Activated CD4-positive, alpha-beta T cell treated with anti-CD3 and anti-CD28 coated beads for 24 hours (primary cell): ENCODE measurements around the gene BORCS6.

ENCODE experiments used
- DNase-seq, 2 donors: peaks; one replicate each; pipeline ENCODE4 v3.0.0-alpha.2; 2020; ENCODE audit warnings: low read depth in 2 of 2

BORCS6 gene

DNA sequence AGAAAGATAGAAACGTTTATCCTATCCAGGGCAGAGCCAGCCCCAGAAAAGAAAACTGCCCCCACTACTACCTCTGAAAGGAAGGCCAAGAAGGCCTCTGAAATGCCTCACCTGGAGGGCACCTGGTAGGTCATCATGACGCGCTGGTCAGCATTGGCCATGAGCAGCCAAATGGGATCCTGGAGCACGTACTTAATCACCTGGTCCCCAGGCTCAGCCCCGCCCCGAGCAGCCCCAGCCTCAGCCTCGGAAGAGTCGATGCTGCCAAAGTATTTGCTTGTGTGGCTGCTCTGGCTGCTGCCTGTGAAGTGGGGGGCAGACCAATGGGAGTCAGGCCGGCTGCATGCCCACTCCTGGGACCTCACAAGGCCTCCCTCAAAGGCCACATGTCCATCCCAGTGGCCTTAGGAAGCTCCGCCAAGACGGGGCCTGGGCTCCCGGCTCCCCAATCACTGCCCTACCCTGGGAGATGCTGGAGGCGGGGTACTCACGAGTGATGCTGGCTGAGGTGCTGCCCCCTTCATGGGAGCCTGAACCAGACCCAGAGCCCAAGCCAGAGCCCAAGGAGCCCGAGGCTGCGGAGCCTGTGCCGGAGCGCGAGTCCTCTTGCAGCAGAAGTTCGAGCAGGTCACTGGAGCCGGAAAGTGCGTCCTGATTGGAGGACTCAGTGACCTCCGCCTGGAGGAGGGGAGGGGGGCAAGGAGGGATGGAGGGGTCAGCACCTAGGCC lies 47.7 kb downstream of the BORCS6 start:
- no peak for DNase-seq

DNA sequence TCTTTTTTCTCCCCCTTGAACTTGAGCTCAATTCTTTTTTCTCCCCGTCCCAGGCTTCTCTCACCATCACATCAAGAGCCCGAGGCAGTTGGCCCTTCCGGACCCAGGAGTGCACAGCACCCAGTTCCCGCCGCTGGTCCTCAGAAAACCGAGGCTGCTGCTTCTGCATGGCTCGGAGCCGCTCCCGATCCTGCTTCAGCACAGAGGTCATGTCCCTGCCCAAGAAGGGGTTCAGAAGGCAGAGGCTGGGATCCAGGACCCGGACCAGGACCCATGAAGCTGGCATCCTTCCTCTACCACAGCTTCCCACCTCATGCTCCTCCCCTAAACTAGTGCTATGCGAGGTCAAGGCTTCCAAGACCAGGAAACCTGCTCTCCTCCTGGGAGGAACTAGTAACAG lies 48.2 kb downstream of the BORCS6 start:
- DNase-seq: no peak

DNA sequence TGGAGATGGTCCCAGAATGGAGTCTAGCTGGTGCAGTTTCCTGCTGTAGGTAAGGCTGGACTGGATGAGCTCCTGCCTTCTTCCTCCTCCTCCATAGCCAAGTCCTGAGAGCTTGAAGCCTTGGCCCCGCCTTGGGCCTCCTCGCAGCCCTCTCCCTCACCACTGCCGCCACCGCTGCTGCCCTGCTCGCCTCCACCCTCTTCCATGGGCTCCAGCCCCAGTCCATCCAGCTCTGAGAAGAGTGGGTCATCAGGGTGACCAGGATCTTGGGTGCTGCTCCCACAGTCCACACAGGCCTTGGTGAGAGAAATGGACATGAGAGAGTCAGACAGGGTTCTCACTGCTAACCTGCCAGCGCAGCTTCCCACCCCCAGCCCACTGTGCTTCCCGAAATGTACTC lies 48.9 kb downstream of the BORCS6 start:
- no peak for DNase-seq

DNA sequence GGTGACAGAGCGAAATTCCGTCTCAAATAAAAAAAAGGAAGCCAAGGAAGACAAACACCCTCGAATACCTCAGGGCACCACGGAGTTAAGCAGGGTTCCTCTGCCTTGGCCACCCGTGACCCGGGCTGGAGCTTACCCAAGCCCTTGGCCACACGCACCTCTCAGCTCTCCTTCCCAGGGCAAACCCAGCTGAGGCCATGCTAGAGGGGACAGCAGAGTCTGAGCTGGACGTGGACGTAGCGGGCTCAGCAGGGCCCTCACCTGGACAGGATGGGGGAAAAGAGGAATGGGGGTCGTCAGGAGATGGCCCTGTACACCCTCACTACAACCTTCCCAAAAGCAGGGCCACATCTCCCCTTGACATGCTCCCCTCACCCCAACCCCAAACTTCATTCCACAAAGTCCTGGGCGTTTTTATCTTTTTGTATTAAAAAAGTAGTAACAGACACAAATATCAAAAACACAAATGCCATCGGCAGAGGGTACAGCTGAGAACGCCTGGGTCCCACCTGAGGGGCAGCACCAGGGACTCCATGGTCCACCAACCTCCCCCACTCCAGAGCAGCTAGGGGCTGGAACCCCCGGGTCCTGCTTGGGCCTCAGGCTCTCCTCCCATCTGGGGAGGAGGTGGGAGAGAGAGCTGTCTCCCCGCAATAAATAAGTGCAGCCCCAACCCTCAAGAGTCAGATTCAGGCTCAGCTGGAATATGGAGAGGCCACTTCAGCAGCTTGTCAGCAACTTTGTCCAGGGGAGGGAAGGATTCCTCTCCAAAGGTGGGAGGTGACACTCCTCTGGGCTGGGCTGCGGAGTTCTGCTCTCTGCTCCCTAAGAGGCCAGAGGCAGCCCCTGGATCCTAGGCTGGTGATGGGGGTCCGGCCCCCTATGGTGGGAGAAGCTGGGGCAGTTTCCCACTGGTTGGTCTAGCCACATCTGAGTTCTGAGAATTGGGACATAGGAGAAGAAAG lies 49.6 kb downstream of the BORCS6 start:
- no peak for DNase-seq

DNA sequence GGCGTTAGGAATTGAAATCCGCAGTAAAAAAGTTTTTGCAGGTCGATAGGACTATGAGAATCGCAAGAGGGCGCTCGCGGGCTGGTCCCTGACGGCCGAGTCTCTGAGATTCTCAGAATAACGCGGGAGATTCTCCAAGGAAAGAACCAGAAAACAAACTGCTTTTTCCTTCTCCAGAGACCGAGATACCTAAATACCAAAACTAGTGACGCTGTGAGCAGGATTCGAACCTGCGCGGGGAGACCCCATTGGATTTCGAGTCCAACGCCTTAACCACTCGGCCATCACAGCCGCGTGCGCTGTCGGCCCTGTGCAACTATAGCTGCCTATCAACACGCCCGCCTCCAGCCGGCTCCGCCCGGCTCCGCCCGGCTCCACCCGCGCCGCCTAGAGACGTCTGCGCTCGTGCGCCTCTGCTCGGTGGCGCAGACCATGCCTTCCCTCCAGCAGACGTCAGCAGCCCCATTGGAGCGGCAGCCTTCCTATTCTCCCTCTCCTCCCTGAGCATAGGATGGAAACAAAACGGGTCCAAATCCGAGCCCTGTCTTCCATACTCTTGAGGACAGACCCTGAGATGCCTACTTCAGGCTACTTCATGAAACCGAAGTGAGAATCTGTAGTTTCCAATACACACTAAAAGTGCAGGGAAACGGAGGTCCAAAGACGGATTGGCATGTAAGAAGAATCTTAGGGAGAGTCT lies 51.2 kb downstream of the BORCS6 start:
- DNase-seq: peak; percentile 97 to 98

DNA sequence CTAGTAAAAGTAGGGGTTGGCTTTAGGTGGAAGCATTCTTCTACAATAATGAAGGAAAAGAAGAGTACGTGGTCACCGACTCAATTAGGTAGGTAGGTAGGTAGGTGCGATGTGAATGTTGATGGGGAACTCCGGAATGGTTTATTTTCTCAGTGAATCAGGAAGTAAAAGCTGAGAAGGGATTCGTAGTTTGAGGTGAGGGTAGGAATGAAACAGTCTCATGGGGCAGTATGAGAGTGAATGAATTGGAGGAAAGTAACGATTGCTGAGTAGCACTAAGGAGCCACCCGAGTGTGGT lies 51.7 kb downstream of the BORCS6 start:
- no peak for DNase-seq
